AG09309 (cell line): Measurements from ENCODE around the gene MTERF4.

Experiments
- DNase-seq: peaks from one replicate; pipeline ENCODE4 v3.0.0-alpha.2; 2010; ENCODE audit warnings: low read depth
- H3K4me3 ChIP-seq: 2 replicates; pipeline ENCODE4 v1.5.1; 2011; ENCODE audit warnings: mild to moderate bottlenecking, low read depth, low read length, moderate library complexity; ENCODE audit not compliant: control insufficient read depth
- CTCF ChIP-seq: IDR thresholded peaks from 2 replicates; pipeline ENCODE4 v1.5.1; 2011; ENCODE audit warnings: mild to moderate bottlenecking, low read depth, low read length, inconsistent platforms; ENCODE audit not compliant: insufficient read depth, control insufficient read depth; ENCODE audit errors: missing control alignments

The MTERF4 gene

GRCh38 chr2:241134711-241135110 is 32.6 kb upstream of the MTERF4 start:
- DNase-seq: no peak
- no peak overlapping the region for H3K4me3 ChIP-seq
- no peak for TF ChIP-seq CTCF

- TF ChIP-seq CTCF: no peak
- no peak for DNase-seq
- H3K4me3 ChIP-seq: no peak overlapping the region
Observed at GRCh38 chr2:241133436-241133820, 31.3 kb upstream of the MTERF4 start.

- DNase-seq: no peak
- TF ChIP-seq CTCF: no peak
- H3K4me3 ChIP-seq: no peak overlapping the region
Observed at GRCh38 chr2:241132538-241133435, 30.7 kb upstream of the MTERF4 start.

DNA sequence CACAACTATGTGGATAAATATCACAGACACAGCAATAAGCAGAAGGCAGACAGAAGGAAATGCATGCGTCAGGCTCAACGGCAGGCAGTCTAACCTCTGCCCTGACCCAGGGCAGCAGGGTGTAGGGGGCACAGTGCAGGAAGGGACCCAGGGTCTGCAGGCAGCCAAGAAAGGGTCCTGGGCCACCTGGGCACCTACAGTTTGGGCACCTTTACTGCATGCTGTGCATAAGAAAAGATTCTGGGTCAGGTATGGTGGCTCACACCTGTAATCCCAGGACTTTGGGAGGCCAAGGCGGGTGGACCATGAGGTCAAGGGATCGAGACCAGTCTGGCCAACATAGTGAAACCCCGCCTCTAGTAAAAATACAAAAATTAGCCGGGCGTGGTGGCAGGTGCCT is 29.4 kb upstream of the MTERF4 start:
- no peak overlapping the region for H3K4me3 ChIP-seq
- no peak for DNase-seq
- no peak for TF ChIP-seq CTCF

GRCh38 chr2:241130316-241130715 is 28.2 kb upstream of the MTERF4 start:
- H3K4me3 ChIP-seq: no peak overlapping the region
- no peak for TF ChIP-seq CTCF
- DNase-seq: no peak

GRCh38 chr2:241129086-241129871 is 27.2 kb upstream of the MTERF4 start:
- TF ChIP-seq CTCF: no peak
- no peak for DNase-seq
- no peak overlapping the region for H3K4me3 ChIP-seq
